Left ventricle myocardium superior (tissue), 1 donor: ENCODE results near the gene ADAMTS5. TPM values are rescaled to one million over a fixed set of nuclear protein-coding genes. Genes with fewer than 3 reads are reported as not detected.

ENCODE experiments used
- ATAC-seq: fragments of 200-7000 bp; cut with Tn5 transposase; one replicate; pipeline ENCODE4 v1.9.1; 2020; ENCODE audit warnings: mild to moderate bottlenecking, moderate library complexity
- DNase-seq: peaks from one replicate; pipeline ENCODE4 v3.0.0-alpha.2; 2020
- intact Hi-C: fragments of 100-400 bp; cut with micrococcal nuclease; formaldehyde crosslinking; loops from one replicate; pipeline ENCODE4 v1.11.0; 2022
- long read RNA-seq: library from polyadenylated mRNA; unstranded; transcript quantifications from one replicate; pipeline ENCODE4 v2.0.0, GENCODE V29; 2021
- total RNA-seq: library from RNA; stranded (reverse); fragmentation: NEBNext Ultra II Directional; extraction: Animal tissue kit (Norgen Biotek cat#: 25700); gene quantifications from one replicate; pipeline ENCODE4 v1.2.1, GENCODE V29; 2021
- donor health status: DM: no; HTN: yes; CAD: no; lungs with severe emphysema.

ADAMTS5 gene
- 3.0 TPM for total RNA-seq
- long read RNA-seq, full-length matches to known transcripts: 1 of 2 reads
- long read RNA-seq, partial matches to known transcripts: 0 of 2 reads
- long read RNA-seq, other reads (novel, unspliced or antisense): 1 of 2 reads

- ATAC-seq (peak; percentile 54), DNase-seq (peak; percentile 71)
- intact Hi-C loops: no loop called here
Measured at GRCh38 chr21:26967062-26967913, at the start of gene ADAMTS5. Gene ADAMTS5 (minus strand): TSS chr21:26967088. CDS start chr21:26966391, 697 bp downstream.

GRCh38 chr21:27001526-27001925 is 34.6 kb upstream of the ADAMTS5 start:
- intact Hi-C loops: no loop called here
- no peak for DNase-seq
- ATAC-seq: no peak

GRCh38 chr21:26983576-26983975 is 16.7 kb upstream of the ADAMTS5 start:
- ATAC-seq: no peak
- intact Hi-C loops: loop anchor here (10.0 kb wide), 1 partner anchor 671 kb away; no protein-coding TSS in a partner anchor

GRCh38 chr21:26982767-26983166 is 15.9 kb upstream of the ADAMTS5 start:
- intact Hi-C loops: loop anchor here (10.0 kb wide), 1 partner anchor 672 kb away; no protein-coding TSS in a partner anchor
- DNase-seq (no peak), ATAC-seq (no peak)

More at GRCh38 chr21:26983576-26983975, 16.7 kb upstream of the ADAMTS5 start:
- DNase-seq: no peak

- no peak for ATAC-seq
- intact Hi-C loops: no loop called here
- DNase-seq: no peak
Measured at GRCh38 chr21:26977746-26978145, 10.9 kb upstream of the ADAMTS5 start.

- no peak for ATAC-seq
- intact Hi-C loops: no loop called here
- DNase-seq: no peak
Measured at GRCh38 chr21:26973226-26973625, 6.3 kb upstream of the ADAMTS5 start.

- ATAC-seq: no peak
- intact Hi-C loops: no loop called here
- no peak for DNase-seq
Measured at GRCh38 chr21:26972192-26972591, 5.3 kb upstream of the ADAMTS5 start.

- intact Hi-C loops: no loop called here
- DNase-seq (no peak), ATAC-seq (no peak)
Measured at GRCh38 chr21:26969971-26970725, 3.3 kb upstream of the ADAMTS5 start.

- peak; percentile 46 for DNase-seq
- intact Hi-C loops: no loop called here
- ATAC-seq: peak; percentile 12
Measured at GRCh38 chr21:26966649-26967061, 233 bp downstream of the ADAMTS5 start.

GRCh38 chr21:26965907-26966581 is 844 bp downstream of the ADAMTS5 start:
- ATAC-seq: peak; percentile 50
- peak; percentile 54 for DNase-seq
- intact Hi-C loops: no loop called here

GRCh38 chr21:26965040-26965906 is 1.6 kb downstream of the ADAMTS5 start:
- DNase-seq: peak; percentile 75
- ATAC-seq: peak; percentile 62
- intact Hi-C loops: no loop called here

- peak; percentile 74 for ATAC-seq
- peak; percentile 79 for DNase-seq
- intact Hi-C loops: no loop called here
Measured at GRCh38 chr21:26964170-26964778, 2.6 kb downstream of the ADAMTS5 start.

- ATAC-seq: no peak
- intact Hi-C loops: no loop called here
- DNase-seq: no peak
Measured at GRCh38 chr21:26962621-26963181, 4.2 kb downstream of the ADAMTS5 start.

- intact Hi-C loops: no loop called here
- ATAC-seq (no peak), DNase-seq (no peak)
Measured at GRCh38 chr21:26961698-26962097, 5.2 kb downstream of the ADAMTS5 start.

GRCh38 chr21:26958788-26959187 is 8.1 kb downstream of the ADAMTS5 start:
- intact Hi-C loops: no loop called here
- peak; percentile 80 for ATAC-seq
- no peak for DNase-seq

GRCh38 chr21:26956813-26957212 is 10.1 kb downstream of the ADAMTS5 start:
- ATAC-seq: no peak
- DNase-seq: no peak
- intact Hi-C loops: no loop called here

GRCh38 chr21:26956216-26956615 is 10.7 kb downstream of the ADAMTS5 start:
- ATAC-seq (no peak), DNase-seq (no peak)
- intact Hi-C loops: no loop called here

GRCh38 chr21:26954662-26955121 is 12.2 kb downstream of the ADAMTS5 start:
- DNase-seq (no peak), ATAC-seq (no peak)
- intact Hi-C loops: no loop called here
